Measurements from ENCODE around the gene CDX1.

The CDX1 gene

DNA sequence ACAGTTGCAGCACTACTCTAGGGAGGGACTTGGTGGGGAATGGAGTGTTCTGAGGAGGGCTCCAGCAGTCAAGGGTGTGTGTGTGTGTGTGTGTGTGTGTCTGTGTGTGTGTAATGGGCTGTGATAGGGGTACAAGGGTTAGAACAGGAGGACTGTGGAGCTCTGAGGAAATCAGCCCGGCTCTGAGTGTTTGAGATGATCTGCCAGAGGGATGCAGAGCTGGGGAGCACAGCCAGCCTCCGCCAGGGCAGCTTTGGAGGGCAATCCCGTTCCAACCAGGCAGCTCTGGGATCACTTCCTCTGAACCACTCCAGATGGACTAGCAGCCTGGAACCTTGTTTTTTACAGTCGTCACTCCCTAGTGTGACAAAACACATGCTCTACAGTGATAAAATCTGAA is 20.3 kb downstream of the CDX1 start:
- TF ChIP-seq CTCF (IDR thresholded peaks at IDR 0.05; ENCODE audit: insufficient read depth, low read depth, low read length, missing control alignments): no peak
- no peak overlapping the region for H3K4me3 ChIP-seq (ENCODE audit: low read length)
- no peak for DNase-seq (ENCODE audit: low read depth)

DNA sequence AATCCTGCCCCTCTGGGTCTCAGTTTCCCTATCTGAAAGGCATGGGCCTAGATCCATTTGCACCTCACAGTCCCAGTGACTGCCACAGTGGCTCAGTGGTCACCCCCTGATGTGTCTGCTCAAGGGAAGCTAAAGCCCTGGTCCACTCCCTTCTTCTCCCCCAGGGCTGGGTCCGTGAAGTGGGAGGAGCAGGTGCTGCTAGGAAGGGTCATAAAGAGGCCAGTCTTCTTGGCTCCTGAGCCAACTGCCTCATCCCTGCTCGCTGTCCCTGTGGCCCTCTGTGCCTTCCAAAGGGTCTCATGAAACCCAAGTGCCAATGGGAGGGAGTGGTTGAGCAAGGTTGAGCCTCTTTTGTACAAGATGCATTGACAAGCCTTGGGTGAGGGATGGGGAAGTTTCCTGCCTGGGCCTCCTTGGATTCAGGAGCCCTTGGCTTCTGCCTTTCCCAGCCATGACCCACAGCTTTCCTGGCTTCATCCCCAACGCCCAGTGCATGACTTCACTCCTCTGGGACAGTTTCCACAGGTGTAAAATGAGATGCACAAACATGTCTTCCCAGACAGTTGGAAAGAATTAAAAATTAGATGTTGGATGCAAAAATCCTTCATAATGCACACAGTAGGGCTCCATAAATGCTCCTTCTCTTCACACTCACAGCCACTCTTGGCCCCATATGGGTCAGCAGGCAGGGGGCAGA is 21.7 kb downstream of the CDX1 start:
- TF ChIP-seq CTCF (IDR thresholded peaks at IDR 0.05; ENCODE audit: insufficient read depth, low read depth, low read length, missing control alignments): no peak
- no peak overlapping the region for H3K4me3 ChIP-seq (ENCODE audit: low read length)

GRCh38 chr5:150189326-150189725 is 22.7 kb downstream of the CDX1 start:
- no peak for TF ChIP-seq CTCF (IDR thresholded peaks at IDR 0.05; ENCODE audit: insufficient read depth, low read depth, low read length, missing control alignments)
- H3K4me3 ChIP-seq (ENCODE audit: low read length): no peak overlapping the region
- DNase-seq (ENCODE audit: low read depth): no peak

More for the DNA sequence above, 21.7 kb downstream of the CDX1 start:
- no peak for DNase-seq (ENCODE audit: low read depth)

DNA sequence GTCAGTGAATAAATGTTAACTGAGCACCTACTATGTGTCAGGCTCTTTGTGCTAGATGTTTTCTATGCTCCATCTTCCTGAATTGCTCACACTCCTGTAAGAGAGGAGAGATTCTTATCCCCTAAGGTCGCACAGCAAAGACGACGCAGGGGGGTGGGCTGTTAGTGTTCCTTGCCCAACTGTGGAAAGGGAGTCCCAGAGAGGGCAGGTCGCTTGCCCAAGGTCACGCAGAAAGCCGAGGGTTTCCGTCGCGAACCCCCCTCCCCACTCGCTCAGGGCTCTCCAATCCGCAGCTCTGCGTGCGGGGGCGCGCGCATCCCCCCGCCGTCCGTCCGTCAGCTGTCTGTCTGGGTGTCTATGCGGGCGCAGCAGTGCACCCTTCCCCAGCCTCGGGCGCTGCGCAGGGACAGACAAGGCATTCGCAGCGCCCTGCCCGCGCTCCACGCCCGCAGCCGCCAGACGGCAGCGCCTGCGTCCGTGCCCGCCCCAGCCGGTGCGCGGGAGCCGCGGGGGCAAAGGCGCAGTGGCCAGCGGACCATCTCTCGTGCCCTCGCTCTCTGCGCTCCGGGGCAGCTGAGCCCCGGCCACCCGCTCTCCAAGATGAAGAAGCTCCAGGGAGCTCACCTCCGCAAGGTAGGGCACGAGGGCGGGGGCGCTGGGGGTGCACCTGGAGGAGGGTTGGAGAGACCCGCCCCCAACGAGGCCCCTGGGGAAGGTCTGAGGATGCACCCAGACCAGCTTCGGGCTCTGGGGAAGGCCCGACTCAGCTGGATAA is 23.3 kb downstream of the CDX1 start, which contains the start of gene SLC6A7:
TSS of gene SLC6A7 (plus strand) at position 335 of the 775 bp plus-strand sequence. CDS start at position 601, 266 bp downstream.
- no peak for DNase-seq (ENCODE audit: low read depth)
- no peak within 1 kb of the TSS for H3K4me3 ChIP-seq (ENCODE audit: low read length)
- no peak for TF ChIP-seq CTCF (IDR thresholded peaks at IDR 0.05; ENCODE audit: insufficient read depth, low read depth, low read length, missing control alignments)

DNA sequence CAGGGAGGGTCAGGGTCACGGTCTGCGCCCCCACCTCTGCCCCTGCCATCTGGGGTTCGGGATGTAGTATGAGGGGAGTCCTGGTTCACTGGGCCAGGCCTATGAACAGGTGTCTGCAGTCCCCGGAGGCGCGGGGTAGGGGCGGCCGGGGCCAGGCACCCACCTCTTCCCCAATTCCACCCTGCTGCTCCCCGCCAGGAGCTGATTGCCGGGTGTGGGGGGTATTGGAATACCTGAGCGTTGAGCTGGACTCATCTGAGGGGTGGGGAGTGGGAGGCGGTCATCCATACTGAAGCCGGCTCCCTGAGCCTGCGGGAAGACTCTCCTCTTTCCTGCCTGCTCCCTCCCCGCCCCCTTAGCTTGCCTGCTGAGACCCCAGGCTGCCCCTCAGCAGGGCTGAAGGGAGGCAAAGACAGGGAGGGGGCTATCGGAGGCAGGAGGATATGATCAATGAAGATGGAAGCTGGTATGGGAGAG is 24.0 kb downstream of the CDX1 start:
- DNase-seq (ENCODE audit: low read depth): no peak
- H3K4me3 ChIP-seq (ENCODE audit: low read length): no peak overlapping the region
- TF ChIP-seq CTCF (IDR thresholded peaks at IDR 0.05; ENCODE audit: insufficient read depth, low read depth, low read length, missing control alignments): no peak

GRCh38 chr5:150190987-150191386 is 24.4 kb downstream of the CDX1 start:
- no peak overlapping the region for H3K4me3 ChIP-seq (ENCODE audit: low read length)
- TF ChIP-seq CTCF (IDR thresholded peaks at IDR 0.05; ENCODE audit: insufficient read depth, low read depth, low read length, missing control alignments): no peak
- no peak for DNase-seq (ENCODE audit: low read depth)

Data from epithelial cell of esophagus (primary cell).